ENCODE data around the gene ZCCHC9.
"Not testable (repeated sequence)": the region's sequence is repeated elsewhere in the genome, so short reads cannot be mapped to it uniquely, and the experiment has no call there.

Gene ZCCHC9, protein sequence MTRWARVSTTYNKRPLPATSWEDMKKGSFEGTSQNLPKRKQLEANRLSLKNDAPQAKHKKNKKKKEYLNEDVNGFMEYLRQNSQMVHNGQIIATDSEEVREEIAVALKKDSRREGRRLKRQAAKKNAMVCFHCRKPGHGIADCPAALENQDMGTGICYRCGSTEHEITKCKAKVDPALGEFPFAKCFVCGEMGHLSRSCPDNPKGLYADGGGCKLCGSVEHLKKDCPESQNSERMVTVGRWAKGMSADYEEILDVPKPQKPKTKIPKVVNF

DNA sequence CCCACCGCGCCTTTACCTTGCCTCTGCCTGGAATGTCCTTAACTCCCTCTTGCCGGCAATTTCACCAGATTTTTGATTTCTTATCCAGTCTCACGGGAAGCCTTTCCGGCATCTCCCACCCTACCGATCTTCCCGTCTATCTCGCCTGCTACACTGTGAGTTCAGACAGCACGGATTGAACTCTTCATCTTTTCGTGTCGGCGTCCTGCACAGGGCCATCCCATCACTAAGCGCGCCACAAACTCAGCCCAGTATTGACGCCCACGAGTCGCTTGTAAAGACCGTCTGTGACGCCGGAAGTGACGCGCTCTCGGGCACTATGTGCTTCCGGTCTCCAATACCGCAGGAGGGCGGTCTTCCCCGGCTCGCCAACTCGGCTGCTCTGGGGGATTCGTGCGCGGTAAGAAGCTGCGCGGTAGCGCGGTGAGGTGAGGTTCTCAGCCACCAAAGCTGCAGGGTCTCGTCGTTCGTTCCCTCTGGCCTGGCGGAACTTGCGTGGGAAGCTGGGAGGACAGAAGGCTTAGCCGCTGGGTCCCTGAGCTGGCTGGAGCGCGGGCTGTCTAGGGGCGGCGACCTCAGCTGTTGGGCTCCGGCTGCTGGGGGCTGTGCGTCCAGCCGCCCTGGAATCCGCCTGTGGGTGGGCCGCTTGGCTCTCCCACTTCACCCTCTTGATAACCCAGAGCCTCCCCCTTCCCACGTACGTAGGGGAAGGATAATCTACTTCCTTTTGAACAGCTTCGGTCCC lies at the start of gene ZCCHC9:
Gene ZCCHC9, plus strand, starts transcription at position 317 of the 745 bp plus-strand sequence. CDS start 3,171 bp downstream, outside the sequence.
- DNase-seq (ENCODE audit: low read depth in 3 of 3), result peak; percentile 85 to 90 (median 87)

DNA sequence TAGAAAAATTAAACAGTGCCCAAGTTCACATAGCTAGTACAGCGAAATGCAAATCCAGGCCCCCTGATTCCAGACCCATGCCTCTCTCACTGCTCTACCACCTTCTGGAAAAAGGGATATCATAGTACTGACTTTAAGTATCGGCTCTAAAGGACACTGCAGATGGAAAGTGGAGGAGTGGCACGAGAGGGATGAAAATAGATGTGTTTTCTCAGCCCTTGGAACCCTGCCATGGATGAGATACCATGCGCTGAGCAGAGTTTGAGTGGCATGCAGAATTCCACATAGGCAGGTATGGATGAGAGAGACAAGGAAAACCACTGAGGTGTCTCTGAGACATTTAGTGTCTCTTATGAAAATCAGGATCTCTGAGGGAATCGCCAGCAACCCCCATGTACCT lies 49.5 kb upstream of the ZCCHC9 start:
- no peak for DNase-seq (ENCODE audit: low read depth in 3 of 3)

DNA sequence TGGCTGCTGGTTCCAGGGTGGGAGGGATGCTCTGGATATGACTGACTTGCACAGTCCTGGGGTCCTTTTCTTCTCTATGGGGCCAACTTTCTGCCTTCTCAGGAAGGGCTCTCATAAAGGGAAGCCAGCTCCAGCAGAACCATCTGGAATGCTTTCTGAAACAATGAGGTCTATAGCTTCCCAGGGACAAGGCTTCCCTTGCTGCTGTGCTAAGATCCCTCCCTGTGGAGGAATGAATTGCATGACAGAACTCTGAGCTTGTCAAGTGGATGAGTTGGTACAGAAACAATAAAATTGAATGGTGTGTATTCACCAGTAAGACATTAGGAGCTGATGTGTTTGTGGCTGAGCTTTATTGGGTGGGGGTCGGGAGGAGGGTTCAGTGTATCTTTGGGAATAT lies 48.5 kb upstream of the ZCCHC9 start:
- no peak for DNase-seq (ENCODE audit: low read depth in 3 of 3)

DNA sequence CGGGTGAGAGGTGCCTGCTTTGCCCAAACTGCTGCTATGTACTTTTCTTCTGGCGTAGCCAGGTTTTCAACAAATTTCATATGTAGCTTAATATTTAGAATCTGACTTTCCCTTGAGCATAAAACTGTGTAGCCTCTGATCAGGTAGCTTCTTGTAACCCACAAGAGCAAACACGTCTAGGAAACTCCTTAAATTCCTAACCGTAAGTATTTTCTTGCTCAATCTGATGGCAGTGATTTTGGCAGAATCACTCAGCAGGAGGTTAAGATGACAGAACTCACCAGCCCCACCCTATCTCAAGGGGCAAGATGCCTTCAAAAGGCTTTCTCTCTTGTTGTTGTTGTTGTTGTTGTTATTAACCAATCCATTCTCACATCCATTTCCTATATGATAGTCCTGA lies 47.5 kb upstream of the ZCCHC9 start:
- no peak for DNase-seq (ENCODE audit: low read depth in 3 of 3)

DNA sequence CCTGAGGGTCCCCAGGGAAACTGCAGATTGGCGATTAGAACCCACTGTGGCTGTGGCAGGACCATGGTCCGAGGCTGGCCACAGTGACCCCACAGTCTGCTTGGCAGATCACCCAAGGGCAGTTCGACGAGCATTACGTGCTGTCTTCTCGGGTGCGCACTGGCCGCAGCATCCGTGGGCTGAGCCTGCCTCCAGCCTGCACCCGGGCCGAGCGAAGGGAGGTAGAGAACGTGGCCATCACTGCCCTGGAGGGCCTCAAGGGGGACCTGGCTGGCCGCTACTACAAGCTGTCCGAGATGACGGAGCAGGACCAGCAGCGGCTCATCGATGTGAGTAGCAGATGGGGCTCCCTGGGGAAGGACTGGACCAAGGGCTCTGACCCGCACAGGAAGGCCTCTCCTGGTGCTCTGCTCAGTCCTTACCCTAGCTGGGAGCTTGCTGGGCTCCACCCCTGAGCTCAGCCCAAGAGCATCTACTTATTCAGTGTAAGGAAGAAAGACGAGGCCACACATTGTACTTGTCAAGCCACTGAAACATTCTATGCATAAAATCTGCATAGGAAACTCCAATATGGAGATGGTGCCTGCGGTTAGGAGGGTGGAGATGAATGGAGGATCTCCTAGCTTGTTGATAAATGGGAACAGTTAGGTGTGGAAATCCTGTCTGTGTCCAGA lies 46.4 kb upstream of the ZCCHC9 start:
- no peak for DNase-seq (ENCODE audit: low read depth in 3 of 3)

DNA sequence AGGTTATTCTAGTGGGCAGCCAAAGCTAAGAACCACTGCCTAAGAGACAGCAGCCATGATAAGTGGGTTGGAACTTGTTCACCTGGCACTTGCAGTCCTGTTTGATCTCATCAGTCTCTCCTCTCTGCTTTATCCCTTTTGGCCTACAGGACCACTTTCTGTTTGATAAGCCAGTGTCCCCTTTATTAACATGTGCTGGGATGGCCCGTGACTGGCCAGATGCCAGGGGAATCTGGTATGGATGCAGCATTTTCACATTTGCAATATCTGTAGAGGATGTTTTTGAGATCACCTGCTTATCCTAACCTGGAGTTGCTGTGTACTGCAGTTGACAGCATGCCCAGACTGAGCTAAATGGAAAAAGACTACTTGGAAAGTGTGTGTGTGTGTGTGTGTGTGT lies 44.6 kb upstream of the ZCCHC9 start:
- DNase-seq (ENCODE audit: low read depth in 3 of 3), result no peak

DNA sequence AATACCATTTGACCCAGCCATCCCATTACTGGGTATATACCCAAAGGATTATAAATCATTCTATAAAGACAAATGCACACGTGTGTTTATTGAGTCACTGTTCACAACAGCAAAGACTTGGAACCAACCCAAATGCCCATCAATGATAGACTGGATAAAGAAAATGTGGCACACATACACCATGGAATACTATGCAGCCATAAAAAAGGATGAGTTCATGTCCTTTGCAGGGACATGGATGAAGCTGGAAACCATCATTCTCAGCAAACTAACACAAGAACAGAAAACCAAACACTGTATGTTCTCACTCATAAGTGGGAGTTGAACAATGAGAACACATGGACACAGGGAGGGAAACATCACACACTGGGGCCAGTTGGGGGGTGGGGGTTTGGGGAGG lies 38.6 kb upstream of the ZCCHC9 start:
- not testable (repeated sequence) for DNase-seq (ENCODE audit: low read depth in 3 of 3)

DNA sequence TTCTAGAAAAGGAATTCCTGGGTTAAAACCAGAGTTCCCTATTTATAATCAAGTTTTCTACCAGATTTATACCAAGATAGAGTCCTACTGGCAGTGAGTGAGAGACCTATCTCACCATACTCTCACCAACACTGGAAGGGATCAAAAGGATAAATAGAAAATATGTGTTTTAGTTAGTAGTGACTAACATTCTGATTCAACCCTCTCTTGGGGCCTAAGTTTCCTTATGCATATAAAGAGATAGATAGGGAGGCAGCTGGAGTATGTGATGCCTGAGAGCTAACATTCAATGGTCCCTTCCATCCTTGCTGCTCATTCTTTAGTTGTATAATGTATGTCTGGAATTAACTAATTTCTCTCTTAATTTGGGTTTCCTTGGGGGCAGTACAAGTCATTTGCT lies 36.3 kb upstream of the ZCCHC9 start:
- DNase-seq (ENCODE audit: low read depth in 3 of 3), result no peak

DNA sequence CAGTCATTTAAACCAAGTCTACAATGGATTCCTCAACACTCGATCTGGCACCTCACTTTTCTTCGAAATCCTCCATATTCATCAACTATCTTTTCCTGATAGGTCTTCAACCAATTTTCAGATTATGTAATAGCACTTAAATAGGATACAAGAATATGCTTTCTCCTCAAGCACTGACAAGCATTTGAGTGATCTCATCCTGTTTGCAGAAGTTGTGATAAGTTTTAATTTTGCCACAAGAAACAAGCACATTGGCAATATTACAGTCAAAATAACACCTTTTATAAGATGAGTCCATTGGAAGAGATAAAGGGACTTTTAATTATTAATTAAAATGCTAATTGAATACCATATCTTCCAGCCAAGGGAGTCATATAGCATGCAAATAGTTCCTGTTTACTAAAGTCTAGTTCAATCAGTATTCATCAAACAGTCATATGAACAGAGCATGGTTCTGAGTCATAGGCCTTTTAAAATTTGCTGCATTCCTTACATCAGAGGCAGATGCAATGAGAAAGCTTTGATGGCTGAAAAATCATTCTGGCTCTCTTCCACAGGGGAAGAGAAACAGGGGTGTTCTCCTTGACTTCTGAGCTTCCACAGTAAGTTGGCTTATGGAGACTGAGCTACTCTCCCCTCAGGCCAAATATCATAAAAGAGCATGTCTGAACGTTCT lies 32.7 kb upstream of the ZCCHC9 start:
- no peak for DNase-seq (ENCODE audit: low read depth in 3 of 3)

DNA sequence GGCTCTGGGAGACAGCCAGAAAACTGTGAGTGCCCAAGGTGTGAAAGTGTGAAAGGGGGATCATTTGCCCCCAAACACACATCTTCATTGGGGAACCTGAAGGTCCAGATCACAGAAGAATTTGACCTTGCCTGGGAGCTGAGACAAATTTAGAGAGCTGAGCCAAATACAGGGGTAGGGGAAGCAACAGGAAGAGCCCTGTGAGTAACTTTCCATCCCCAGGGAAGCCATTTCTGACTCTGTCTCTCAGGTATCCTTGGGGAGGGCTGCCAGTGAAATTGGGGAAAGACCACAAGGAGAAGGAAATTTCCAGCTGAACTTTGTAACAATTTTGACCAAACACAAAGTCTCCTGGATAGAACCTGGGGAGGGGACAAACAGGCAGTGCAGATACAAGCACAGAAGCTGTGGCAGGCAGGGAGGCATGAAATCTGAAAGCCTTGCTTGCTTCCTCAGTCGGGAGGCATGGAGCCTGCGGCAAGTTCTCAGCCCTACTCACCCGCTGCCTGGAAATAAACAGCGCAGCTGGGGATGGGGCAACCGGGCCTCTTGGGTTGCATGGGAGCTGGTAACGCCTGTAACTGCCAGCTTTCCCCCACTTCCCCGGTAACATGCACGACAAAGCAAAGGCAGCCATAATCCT lies 31.5 kb upstream of the ZCCHC9 start:
- no peak for DNase-seq (ENCODE audit: low read depth in 3 of 3)

DNA sequence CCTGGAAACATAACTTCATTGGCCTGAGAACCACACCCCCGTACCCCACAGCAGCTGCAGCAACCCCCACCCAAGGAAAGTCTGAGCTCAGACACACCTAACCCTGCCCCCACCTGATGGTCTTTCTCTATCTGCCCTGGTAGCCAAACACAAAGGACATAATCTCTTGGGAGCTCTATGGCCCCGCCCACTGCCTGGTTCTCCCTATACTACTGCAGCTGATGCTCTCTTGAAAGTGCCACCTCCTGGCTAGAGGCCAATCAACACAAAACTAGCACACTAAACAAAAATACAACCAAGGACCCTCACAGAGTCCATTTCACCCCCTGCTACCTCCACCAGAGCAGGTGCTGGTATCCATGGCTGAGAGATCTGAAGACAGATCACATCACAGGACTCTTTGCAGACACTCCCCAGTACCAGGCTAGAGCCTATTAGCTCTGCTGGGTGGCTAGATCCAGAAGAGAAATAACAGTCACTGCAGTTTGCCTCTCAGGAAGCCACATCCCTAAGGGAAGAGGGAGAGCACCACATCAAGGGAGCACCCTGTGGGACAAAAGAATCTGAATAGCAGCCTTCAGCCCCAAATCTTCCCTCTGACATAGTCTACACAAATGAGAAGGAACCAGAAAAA lies 30.9 kb upstream of the ZCCHC9 start:
- not testable (repeated sequence) for DNase-seq (ENCODE audit: low read depth in 3 of 3)

DNA sequence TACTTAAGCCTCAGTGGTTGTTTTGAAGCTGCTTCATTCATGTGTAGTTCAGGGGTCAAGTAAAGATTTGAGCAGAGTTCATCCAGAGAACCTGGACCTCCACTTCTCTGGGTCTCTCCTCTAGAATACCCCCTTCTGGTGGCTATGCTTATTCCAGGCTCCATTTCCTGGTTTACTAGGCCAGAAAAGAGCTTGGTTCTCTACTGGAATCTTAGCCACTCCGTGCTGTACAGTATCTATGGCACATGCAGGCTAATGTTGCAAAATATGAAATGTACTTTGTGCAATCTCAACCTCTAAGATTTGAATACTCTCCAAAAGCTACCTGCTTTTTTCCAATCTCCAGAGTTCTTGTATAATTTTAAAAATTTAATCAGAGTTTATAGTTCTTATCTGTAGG lies 17.4 kb upstream of the ZCCHC9 start:
- no peak for DNase-seq (ENCODE audit: low read depth in 3 of 3)

DNA sequence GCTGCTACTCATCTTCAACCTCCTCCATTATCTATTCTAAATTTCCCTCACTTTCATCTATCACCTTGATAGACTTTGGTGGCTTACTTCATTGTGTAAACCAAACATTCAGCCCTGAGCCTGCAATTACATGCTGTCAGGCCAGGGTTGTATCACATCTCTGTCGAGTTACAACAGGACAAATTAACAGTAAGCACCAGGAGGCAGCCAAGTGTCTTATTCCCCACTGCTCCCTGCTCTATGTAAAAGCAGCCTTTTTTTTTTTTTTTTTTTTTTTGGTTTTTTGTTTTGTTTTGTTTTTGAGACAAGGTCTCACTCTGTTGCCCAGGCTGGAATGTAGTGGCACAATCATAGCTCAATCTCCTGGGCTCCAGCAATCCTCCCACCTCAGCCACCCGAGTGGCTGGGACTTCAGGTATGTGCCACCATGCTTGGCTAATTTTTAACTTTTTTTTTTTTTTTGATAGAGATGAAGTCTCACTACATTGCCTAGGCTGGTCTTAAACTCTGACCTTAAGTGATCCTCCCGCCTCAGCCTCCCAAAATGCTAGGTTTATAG lies 15.2 kb upstream of the ZCCHC9 start:
- DNase-seq (ENCODE audit: low read depth in 3 of 3), result no peak

DNA sequence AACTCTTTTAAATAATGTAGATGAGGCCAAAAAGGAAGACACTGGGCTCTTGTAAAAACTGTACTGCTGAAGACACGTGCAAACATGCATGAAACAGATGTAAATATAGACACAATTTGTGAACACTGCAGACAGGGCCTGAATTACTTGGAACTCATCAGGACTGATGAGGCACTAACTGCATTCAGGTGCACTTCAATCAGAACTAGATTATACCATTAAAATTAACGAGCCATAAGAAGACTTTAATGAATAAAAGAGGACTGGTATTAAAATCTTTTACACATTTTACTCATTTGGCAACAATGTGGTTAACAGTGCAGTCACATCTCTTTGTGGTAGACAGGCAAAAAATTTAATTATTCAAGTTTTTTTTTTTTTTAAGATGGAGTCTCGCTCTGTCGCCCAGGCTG lies 13.4 kb upstream of the ZCCHC9 start:
- DNase-seq (ENCODE audit: low read depth in 3 of 3), result no peak

DNA sequence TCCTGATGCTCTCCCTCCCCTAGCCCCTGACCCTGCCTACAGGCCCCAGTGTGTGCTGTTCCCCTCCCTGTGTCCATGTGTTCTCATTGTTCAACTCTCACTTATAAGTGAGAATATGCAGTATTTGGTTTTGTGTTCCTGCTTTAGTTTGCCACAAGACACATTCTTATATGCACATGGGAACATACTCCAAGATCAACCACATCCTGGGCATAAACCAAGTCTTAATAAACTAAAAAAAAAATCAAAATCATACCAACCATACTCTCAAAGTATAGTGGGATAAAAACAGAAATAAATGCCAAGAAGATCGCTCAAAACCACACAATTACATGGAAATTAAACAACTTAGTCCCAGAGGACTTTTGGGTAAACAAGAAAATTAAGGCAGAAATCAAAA lies 11.2 kb upstream of the ZCCHC9 start:
- DNase-seq (ENCODE audit: low read depth in 3 of 3), result no peak

DNA sequence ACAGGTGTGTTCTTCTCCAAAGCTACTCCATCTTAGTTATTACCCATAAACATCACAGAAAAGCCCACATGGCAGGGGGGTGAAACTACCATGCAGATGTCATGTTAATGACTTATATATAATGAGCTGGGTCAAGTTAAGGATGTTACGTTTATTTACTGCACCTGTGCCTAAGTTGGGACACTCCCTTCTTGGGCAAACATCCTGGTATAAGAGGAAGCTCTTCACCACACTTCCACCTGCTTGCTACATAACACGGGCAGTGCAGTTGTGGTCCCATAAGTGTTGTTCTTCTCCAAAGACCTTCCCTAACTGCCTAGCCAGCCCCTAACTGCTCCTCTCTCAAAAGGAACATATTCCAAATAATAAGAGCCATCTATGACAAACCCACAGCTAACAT lies 9.3 kb upstream of the ZCCHC9 start:
- DNase-seq (ENCODE audit: low read depth in 3 of 3), result no peak

DNA sequence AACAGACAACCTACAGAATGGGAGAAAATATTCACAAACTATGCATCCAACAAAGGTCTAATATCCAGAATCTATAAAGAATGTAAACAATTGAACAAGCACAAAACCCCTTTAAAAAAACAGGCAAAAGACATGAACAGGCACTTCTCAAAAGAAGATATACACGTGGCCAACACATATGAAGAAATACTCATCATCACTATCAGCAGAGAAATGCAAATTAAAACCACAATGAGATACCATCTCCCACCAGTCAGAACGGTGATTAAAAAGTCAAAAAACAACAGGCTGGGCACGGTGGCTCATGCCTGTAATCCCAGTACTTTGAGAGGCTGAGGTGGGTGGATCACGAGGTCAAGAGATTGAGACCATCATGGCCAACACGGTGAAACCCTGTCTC lies 7.4 kb upstream of the ZCCHC9 start:
- not testable (repeated sequence) for DNase-seq (ENCODE audit: low read depth in 3 of 3)

DNA sequence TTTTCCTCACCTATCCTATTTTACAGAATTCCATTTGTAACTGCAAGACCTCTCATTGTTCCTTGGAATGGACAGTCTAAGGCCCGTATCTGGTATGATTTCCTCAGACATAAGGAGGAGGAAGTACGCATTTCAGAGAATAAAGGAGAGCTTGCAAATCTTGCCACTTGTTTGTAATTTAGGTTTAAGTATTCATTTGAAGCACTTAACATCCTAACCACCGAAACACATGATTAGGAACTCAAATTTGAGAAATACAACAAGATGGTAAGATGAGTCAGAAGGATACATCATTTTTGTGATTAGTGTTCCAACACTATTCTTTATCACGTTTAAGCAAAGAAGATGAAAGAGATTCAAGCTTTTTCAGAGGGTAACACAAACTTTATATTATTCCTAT lies 3.9 kb upstream of the ZCCHC9 start:
- DNase-seq (ENCODE audit: low read depth in 3 of 3), result no peak

DNA sequence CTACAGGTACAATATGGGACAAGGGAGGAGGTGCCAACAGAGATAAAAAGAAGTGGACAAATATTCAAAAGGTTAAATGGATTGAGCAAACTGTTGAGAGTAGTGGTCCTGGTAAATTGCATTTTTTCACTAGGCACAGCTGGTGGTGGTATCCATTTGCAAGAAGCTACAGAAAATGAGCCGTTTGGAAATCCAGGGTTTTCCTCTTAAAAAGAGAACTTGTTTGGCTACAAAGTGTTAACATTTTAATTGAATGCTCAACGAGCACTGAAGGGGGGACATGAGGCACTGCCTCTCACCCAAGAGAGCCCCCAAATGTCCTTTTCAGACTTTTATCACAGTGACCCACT lies 491 bp upstream of the ZCCHC9 start:
- no peak for DNase-seq (ENCODE audit: low read depth in 3 of 3)

DNA sequence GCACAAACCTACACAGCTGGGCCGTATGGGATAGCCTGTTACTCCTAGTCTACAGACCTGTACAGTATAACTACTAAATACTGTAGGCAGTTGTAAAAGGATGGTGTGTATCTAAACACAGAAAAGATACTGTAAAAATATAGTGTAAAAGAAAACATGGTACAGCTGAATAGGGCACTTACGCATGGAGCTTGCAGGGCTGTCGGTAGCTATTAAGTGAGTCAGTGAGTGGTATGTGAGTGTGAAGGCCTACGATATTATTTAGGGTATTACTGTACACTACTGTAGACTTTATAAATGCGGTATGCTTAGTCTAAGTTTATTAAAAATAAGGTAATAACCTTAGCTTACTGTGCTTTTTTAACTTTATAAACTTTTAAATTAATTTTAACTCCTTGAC lies 1.2 kb downstream of the ZCCHC9 start:
- no peak for DNase-seq (ENCODE audit: low read depth in 3 of 3)

DNA sequence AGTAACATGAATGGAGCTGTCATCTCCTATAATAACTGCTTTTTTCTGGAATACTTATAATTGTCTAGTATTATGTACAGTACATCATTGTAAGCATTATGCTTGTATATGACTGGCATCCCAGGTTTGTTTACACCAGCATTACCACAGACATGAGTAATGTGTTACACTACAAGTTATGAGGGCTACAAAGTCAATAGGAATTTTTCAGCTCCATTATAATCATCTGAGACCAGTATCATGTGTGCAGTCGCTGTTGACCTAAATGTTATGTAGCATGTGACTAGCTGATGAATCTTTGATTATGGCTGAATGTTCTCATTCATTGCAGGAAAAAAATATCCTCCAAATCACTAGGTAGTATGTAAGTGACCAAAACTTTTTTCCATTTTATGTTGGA lies 2.2 kb downstream of the ZCCHC9 start:
- DNase-seq (ENCODE audit: low read depth in 3 of 3), result no peak

Measured in stimulated activated CD4-positive, alpha-beta T cell treated with anti-CD3 and anti-CD28 coated beads, TNF-alpha, amount 100 ng/mL, for 48 hours (primary cell).